ENCODE data around the gene TRIP12. TPM values are rescaled to one million over a fixed set of nuclear protein-coding genes. Genes with fewer than 3 reads are reported as not detected.
"Not testable (repeated sequence)": the region's sequence is repeated elsewhere in the genome, so short reads cannot be mapped to it uniquely, and the experiment has no call there.

The TRIP12 gene
- total RNA-seq, 1 donor from 2014 or later = 258 TPM

- DNase-seq (ENCODE audit: low read depth, low spot score) = no peak
Observed at GRCh38 chr2:229875549-229875948, 46.3 kb downstream of the TRIP12 start.

GRCh38 chr2:229874647-229875046 lies 47.2 kb downstream of the TRIP12 start:
- DNase-seq (ENCODE audit: low read depth, low spot score) = no peak

- DNase-seq (ENCODE audit: low read depth, low spot score) = no peak
Observed at GRCh38 chr2:229873123-229873581, 48.7 kb downstream of the TRIP12 start.

GRCh38 chr2:229870903-229871656 lies 50.7 kb downstream of the TRIP12 start:
- DNase-seq (ENCODE audit: low read depth, low spot score) = no peak

GRCh38 chr2:229869226-229869625 lies 52.6 kb downstream of the TRIP12 start:
- DNase-seq (ENCODE audit: low read depth, low spot score) = no peak

- DNase-seq (ENCODE audit: low read depth, low spot score) = no peak
Observed at GRCh38 chr2:229868794-229869193, 53.0 kb downstream of the TRIP12 start.

- no peak for DNase-seq (ENCODE audit: low read depth, low spot score)
Observed at GRCh38 chr2:229865033-229865432, 56.8 kb downstream of the TRIP12 start.

GRCh38 chr2:229861431-229861830 lies 60.4 kb downstream of the TRIP12 start:
- no peak for DNase-seq (ENCODE audit: low read depth, low spot score)

GRCh38 chr2:229860334-229860733 lies 61.5 kb downstream of the TRIP12 start:
- DNase-seq (ENCODE audit: low read depth, low spot score) = no peak

GRCh38 chr2:229858351-229858750 lies 63.5 kb downstream of the TRIP12 start:
- DNase-seq (ENCODE audit: low read depth, low spot score) = no peak

- DNase-seq (ENCODE audit: low read depth, low spot score) = no peak
Observed at GRCh38 chr2:229857634-229858033, 64.2 kb downstream of the TRIP12 start.

GRCh38 chr2:229856413-229856812 lies 65.4 kb downstream of the TRIP12 start:
- no peak for DNase-seq (ENCODE audit: low read depth, low spot score)

GRCh38 chr2:229855116-229855515 lies 66.7 kb downstream of the TRIP12 start:
- no peak for DNase-seq (ENCODE audit: low read depth, low spot score)

- peak; percentile 90 for DNase-seq (ENCODE audit: low read depth, low spot score)
Observed at GRCh38 chr2:229852565-229852964, 69.2 kb downstream of the TRIP12 start.

GRCh38 chr2:229851870-229852269 lies 69.9 kb downstream of the TRIP12 start:
- no peak for DNase-seq (ENCODE audit: low read depth, low spot score)

- not testable (repeated sequence) for DNase-seq (ENCODE audit: low read depth, low spot score)
Observed at GRCh38 chr2:229850355-229851275, 71.2 kb downstream of the TRIP12 start.

GRCh38 chr2:229849073-229849472 lies 72.7 kb downstream of the TRIP12 start:
- peak; percentile 72 for DNase-seq (ENCODE audit: low read depth, low spot score)

- DNase-seq (ENCODE audit: low read depth, low spot score) = no peak
Observed at GRCh38 chr2:229843613-229844012, 78.2 kb downstream of the TRIP12 start.

GRCh38 chr2:229838729-229839128 lies 83.1 kb downstream of the TRIP12 start:
- no peak for DNase-seq (ENCODE audit: low read depth, low spot score)

GRCh38 chr2:229836847-229837246 lies 85.0 kb downstream of the TRIP12 start:
- no peak for DNase-seq (ENCODE audit: low read depth, low spot score)

- DNase-seq (ENCODE audit: low read depth, low spot score) = no peak
Observed at GRCh38 chr2:229835596-229836283, 86.1 kb downstream of the TRIP12 start.

GRCh38 chr2:229834368-229834767 lies 87.4 kb downstream of the TRIP12 start:
- not testable (repeated sequence) for DNase-seq (ENCODE audit: low read depth, low spot score)

Measured in pulmonary artery endothelial cell (primary cell).